HS-5 (cell line): Measurements from ENCODE around the gene RARG.
A peak's percentile ranks its signal among the peaks of the same experiment; 100 is the strongest.

Experiments
- DNase-seq: peaks from one replicate; pipeline ENCODE4 v3.0.0-alpha.2; 2012; ENCODE audit warnings: low read depth

The RARG gene

DNA sequence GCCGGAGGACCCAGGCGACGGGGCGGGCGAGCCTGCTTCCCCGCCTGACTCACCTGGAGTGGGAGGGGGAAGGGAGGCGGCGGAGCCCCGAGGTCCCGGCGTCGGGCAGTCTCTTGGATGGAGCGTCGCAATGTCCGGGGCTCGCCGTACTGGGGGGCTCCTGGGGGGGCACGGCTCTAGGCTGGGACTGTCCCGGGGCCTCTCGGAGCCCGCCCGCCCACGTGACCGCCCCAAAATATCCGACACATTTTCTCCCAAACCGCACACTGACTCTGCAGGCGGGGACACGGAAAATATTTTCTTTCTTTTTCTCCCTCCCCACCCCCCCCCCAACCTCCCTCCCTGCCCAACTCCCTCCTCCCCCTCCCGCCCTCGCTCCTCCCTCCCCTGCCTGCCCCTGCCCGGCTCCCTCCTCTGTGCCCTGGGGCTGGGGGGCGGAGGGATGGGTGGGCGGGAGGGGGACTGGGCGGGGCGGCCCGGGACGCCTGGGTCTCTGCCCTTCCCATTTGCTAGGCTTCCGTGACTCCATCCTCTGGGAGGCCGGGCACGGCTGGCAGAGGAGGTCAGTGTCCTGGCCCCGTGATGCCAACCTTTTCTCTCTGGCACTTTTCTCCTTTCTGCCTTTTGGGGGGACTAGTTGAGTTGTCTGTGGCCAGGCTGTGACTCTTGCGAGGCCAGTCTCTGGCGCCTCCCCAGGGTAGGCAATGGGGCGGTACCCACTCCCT, at the start of gene RARG:
Gene RARG (minus strand): TSS at position 289 of the 725 bp plus-strand sequence. CDS start 4,664 bp downstream, outside the sequence.
- no peak for DNase-seq

DNA sequence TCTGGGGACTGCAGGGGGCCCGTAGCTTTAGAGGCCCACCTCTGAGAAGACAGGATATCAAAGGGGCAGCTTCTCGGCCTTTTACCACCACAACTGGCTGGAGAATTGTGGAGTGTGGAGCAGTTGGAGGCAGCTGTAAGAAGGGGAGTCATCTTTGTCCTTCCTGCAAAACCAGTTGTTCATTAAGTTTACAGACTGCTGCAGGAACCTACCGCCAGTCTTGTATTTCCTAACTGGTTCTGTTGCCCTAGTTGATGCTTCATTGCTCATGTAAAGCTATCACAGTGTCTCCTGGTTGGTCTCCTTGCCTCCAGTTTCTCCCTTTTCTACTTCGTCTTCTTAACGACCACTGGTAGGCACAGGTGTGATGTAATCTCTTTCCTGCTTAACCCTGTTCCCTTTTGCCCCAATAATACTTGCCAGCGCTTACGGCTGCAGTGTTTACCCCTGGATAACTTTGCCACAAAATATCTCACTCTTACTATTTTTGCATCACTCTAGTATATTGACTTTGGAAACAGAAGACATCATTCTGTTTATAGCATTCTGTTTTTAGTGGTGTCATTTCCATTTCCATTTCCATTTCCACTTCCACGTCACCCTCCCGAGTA, 48.0 kb upstream of the RARG start:
- no peak for DNase-seq

GRCh38 chr12:53279283-53279869, 47.4 kb upstream of the RARG start:
- DNase-seq, result no peak

GRCh38 chr12:53277981-53278380, 46.0 kb upstream of the RARG start:
- DNase-seq, result no peak

GRCh38 chr12:53276511-53276910, 44.5 kb upstream of the RARG start:
- DNase-seq, result no peak

DNA sequence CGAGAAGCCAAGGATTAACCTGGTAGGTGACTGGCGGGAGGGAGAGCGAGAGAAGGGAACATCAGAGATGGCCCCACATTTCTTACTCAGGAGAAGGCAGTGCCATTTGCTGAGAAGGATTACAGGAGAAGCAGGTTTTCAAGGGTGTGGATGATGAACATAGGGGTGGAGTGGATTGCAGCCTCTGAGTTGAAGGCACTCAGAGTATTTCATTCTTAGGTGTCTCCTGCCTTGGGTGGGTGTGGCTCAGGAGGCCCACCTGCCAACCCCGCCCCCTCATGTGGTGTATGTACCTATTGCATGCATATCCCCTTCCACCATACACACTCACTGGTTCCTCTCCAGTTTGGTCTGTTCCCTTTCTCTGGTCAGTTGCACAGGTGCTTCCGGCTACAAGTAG, 42.4 kb upstream of the RARG start:
- no peak for DNase-seq

GRCh38 chr12:53268630-53269562, 36.9 kb upstream of the RARG start:
- no peak for DNase-seq

GRCh38 chr12:53267999-53268629, 36.1 kb upstream of the RARG start, which contains the start of gene ESPL1:
TSS of gene ESPL1 (plus strand) at chr12:53268299. CDS start at chr12:53268767, 468 bp downstream.
- peak; percentile 35 for DNase-seq

- DNase-seq, result no peak
These were observed 35.4 kb upstream of the RARG start for GRCh38 chr12:53267306-53267998.

DNA sequence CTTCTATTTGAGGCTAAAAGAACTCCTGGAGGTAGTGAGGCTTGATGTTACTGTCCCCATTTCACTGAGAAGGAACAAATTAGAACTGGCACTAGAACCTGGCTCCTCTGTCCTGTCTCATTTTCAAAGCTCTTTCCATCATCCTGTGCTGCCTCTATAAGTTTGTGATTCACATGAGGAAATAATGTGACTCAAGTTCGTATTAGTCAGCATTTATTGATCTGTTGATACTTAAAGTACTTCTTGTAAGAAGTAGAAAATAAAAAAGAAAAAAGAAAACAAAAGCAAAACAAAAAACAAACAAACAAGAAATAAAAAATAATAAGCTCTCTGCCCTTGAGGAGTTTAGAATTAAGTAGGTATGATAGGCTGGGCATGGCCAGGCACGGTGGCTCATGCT, 33.8 kb upstream of the RARG start:
- no peak for DNase-seq

- DNase-seq, result no peak
These were observed 27.9 kb upstream of the RARG start for GRCh38 chr12:53259891-53260290.

DNA sequence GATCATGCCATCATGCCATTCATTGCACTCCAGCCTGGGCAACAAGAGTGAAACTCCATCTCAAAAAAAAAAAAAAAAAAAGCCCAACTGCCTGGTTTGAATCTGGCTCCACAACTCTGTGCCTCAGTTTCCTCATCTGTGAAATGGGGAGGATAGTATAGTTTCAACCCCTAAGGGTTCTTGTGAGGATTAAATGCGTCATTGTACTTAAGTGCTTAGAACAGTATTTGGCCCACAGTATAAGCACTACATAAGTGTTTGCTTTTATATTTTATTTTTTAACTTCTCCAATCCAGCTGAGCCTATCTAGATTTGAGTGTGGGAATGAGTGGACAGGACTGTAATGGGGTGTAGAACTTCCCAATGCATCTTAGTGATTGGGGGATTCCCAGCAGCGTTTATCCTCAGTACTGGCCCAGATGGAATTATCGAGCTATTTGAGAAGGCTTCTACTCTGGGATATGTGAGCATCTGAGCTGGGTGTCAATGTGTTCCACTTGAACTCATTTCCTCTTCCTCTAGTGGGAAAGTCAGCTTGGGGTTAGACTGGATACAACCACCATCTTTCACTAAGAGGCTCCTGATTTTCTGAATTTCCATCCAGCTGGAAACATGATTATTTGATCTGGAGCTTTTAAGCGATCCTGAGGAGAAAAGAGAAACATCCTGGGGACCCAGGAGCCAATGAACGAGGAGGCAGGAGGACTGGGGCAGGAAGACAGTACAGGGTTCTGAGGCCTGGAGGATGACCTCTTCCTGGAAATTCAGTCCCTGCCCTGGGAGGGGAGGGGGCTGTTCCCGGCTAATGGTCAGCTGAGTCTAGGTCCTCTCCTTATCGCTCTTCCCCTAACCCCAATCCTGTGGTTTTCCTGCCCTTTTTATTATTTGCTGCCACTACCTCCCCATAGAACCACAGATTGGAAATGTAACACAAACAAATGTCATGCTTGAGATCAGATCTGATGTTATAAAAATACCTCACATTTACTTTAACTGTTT, 26.8 kb upstream of the RARG start:
- DNase-seq, result no peak

- DNase-seq, result no peak
These were observed 24.0 kb upstream of the RARG start for GRCh38 chr12:53255996-53256395.

GRCh38 chr12:53254816-53255545, 23.0 kb upstream of the RARG start:
- no peak for DNase-seq

- DNase-seq, result no peak
These were observed 21.3 kb upstream of the RARG start for GRCh38 chr12:53253298-53253697.

GRCh38 chr12:53252349-53252916, 20.4 kb upstream of the RARG start:
- DNase-seq, result no peak

DNA sequence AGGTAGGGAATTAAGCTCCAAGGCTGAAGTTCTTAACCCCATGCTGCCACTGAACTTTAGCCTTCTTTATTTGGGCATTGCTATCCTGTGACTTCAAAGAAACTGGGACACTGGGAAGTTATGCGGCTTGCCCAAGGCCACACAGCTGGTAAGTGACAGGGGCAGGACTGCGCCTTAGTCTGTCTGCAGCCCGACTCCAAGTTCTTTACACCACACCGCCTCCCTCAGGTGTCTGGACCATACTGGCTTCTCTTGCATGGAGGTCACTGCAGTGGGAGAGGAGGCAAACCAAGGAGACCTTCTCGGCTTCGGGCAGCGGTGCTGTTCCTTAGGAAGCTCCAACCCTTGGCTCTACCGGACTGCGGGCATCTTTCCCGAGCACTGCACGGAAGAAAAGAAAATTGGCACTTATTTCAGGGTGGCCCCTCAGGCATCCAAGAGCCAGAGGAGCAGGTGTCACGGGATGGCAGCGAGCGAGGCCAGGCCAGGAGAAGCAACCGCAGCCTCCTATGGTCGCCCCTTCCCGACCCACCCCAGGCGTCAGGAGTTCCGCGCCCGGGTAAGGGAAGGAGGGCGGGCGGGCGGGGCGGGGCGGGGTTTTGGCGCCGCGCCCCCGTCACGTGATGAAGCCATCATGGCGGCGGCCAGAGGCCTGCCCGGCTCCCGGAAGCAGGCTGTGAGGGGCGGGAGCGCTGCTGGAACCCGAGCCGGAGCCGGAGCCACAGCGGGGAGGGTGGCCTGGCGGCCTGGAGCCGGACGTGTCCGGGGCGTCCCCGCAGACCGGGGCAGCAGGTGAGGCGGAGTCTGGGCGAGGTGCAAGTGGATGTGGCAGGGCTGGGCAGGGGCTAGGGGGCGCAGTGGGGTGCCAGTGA, 19.7 kb upstream of the RARG start:
- peak; percentile 25 for DNase-seq

DNA sequence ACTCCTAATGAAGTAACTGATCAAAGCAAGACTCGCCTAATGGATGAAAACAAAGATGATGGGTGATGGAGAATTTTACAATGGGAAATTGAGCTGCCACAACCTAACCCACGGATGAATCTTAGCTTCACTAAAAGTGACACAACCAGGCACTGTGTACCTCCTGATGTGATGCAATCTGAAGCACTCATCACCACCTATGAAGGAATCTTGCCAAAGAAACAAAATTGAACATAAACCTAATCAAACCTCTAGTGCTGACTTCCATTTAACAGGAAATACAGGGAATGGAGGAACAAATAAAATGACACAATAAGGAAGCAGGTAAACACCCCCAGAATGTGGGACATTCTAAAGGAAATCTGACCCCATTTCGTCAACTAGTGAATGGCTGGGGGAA, 13.3 kb upstream of the RARG start:
- no peak for DNase-seq
